Gastroesophageal sphincter (tissue), 3 donors: ENCODE data around the gene MGAT4A.

Source experiments
- POLR2A ChIP-seq, 2 donors: fragments of 450-650 bp; IDR thresholded peaks; one replicate each; pipeline ENCODE4 v1.6.1; 2017; ENCODE audit warnings: antibody characterized with exemption in 2 of 2, mild to moderate bottlenecking in 2 of 2, moderate library complexity in 1 of 2
- TF ChIP-seq, protein P1 (sequence below), 4 experiments: fragments of 200-600 bp in 2 of 4; fragments of 450-650 bp in 2 of 4; sonication (generic) in 1 of 4; IDR thresholded peaks; one replicate each; pipeline ENCODE4 v1.5.1; 2017 to 2019; ENCODE audit warnings: antibody characterized with exemption in 4 of 4, mild to moderate bottlenecking in 2 of 4, moderate library complexity in 2 of 4

DNA sequence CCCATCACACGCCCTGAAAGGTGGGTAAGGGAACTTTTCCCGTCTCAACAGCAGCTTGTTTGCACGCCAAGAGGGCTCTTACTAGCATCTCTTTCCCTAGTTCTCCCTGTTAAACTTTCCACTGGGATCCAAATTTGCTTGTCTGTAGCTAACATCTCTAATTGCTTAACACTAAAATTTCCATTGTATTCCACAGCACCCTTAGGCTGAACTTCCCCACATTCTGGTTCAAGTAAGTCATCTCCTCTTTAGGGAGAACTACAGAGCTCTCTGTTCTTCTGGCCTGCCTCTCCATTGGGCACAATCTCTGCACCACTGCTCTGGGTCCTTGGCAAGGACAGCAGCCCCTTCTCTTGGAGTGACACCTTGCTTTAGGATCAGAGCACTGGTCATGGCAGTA, 98.6 kb downstream of the MGAT4A start:
- no peak for TF ChIP-seq POLR2A (IDR thresholded peaks at IDR 0.05)
- TF ChIP-seq, protein P1, sequence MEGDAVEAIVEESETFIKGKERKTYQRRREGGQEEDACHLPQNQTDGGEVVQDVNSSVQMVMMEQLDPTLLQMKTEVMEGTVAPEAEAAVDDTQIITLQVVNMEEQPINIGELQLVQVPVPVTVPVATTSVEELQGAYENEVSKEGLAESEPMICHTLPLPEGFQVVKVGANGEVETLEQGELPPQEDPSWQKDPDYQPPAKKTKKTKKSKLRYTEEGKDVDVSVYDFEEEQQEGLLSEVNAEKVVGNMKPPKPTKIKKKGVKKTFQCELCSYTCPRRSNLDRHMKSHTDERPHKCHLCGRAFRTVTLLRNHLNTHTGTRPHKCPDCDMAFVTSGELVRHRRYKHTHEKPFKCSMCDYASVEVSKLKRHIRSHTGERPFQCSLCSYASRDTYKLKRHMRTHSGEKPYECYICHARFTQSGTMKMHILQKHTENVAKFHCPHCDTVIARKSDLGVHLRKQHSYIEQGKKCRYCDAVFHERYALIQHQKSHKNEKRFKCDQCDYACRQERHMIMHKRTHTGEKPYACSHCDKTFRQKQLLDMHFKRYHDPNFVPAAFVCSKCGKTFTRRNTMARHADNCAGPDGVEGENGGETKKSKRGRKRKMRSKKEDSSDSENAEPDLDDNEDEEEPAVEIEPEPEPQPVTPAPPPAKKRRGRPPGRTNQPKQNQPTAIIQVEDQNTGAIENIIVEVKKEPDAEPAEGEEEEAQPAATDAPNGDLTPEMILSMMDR (IDR thresholded peaks at IDR 0.05): no peak
